K562 (cell line): ENCODE results near the gene PNPO. TPM values are rescaled to one million over a fixed set of nuclear protein-coding genes. Genes with fewer than 3 reads are reported as not detected.

Experiments used
- ARNT ChIP-seq, 2 experiments: fragments of 450-650 bp; IDR thresholded peaks; 2 replicates each; pipeline ENCODE4 v1.6.1; 2016; ENCODE audit warnings: mild to moderate bottlenecking in 1 of 2
- ATF1 ChIP-seq, 2 experiments: fragments of 450-650 bp in 1 of 2; IDR thresholded peaks; 2 replicates each; pipeline ENCODE4 v1.6.1; 2016; ENCODE audit warnings: missing compliant biosample characterization in 1 of 2, missing genetic modification characterization in 1 of 2
- FOXJ3 ChIP-seq: sonication (generic); formaldehyde crosslinking; IDR thresholded peaks from 2 replicates; pipeline ENCODE4 v1.4.0; 2020; ENCODE audit warnings: mild to moderate bottlenecking, missing genetic modification reagents
- FOXM1 ChIP-seq, 2 experiments: fragments of 450-650 bp in 1 of 2; sonication (generic) in 1 of 2; formaldehyde crosslinking in 1 of 2; IDR thresholded peaks; 2 replicates each; pipeline versions ENCODE4 v1.6.1 to v1.9.0; 2017 to 2022; ENCODE audit warnings: low read depth in 2 of 2, mild to moderate bottlenecking in 2 of 2, missing genetic modification reagents in 1 of 2, moderate library complexity in 1 of 2
- GTF2A2 ChIP-seq: IDR thresholded peaks from 2 replicates; pipeline ENCODE4 v1.6.1; 2016; ENCODE audit warnings: mild to moderate bottlenecking, missing genetic modification characterization, missing compliant biosample characterization
- IRF1 ChIP-seq: sonication (generic); formaldehyde crosslinking; IDR thresholded peaks from 2 replicates; pipeline ENCODE4 v1.8.0; 2022; ENCODE audit warnings: missing genetic modification reagents, mild to moderate bottlenecking, borderline replicate concordance
- KLF1 ChIP-seq: fragments of 450-650 bp; IDR thresholded peaks from 2 replicates; pipeline ENCODE4 v1.6.1; 2016; ENCODE audit warnings: missing genetic modification characterization, missing compliant biosample characterization
- MED1 ChIP-seq: sonication (generic); formaldehyde crosslinking; IDR thresholded peaks from 2 replicates; pipeline ENCODE4 v1.8.1; 2023; ENCODE audit warnings: missing genetic modification reagents, borderline replicate concordance
- NCOA2 ChIP-seq, 2 experiments: fragments of 450-650 bp; IDR thresholded peaks; 2 replicates each; pipeline ENCODE4 v1.6.1; 2018; ENCODE audit warnings: mild to moderate bottlenecking in 2 of 2, moderate library complexity in 1 of 2; ENCODE audit not compliant: partially characterized antibody in 2 of 2
- NR2F6 ChIP-seq: fragments of 450-650 bp; formaldehyde crosslinking; IDR thresholded peaks from 2 replicates; pipeline ENCODE4 v1.4.0; 2020; ENCODE audit warnings: mild to moderate bottlenecking
- PBX2 ChIP-seq, 2 experiments: IDR thresholded peaks in 1 of 2; conservative IDR thresholded peaks in 1 of 2; 2 replicates each; pipeline ENCODE4 v1.6.1; 2016; ENCODE audit warnings: low read depth in 2 of 2, mild to moderate bottlenecking in 1 of 2, missing compliant biosample characterization in 1 of 2, missing genetic modification characterization in 1 of 2, moderate library complexity in 1 of 2
- SNAPC5 ChIP-seq: fragments of 250-450 bp; sonication (Bioruptor Pico); IDR thresholded peaks from 2 replicates; pipeline ENCODE4 v1.8.0; 2021; ENCODE audit warnings: moderate library complexity, mild to moderate bottlenecking, inconsistent platforms
- SPI1 ChIP-seq: IDR thresholded peaks from 2 replicates; pipeline ENCODE4 v1.6.1; 2011; ENCODE audit warnings: low read depth, low read length, control low read depth, borderline replicate concordance
- STAG1 ChIP-seq: sonication (generic); formaldehyde crosslinking; IDR thresholded peaks from 2 replicates; pipeline ENCODE4 v1.5.0; 2020; ENCODE audit warnings: missing genetic modification reagents, borderline replicate concordance
- TAL1 ChIP-seq: fragments of 450-650 bp; IDR thresholded peaks from 2 replicates; pipeline ENCODE4 v1.6.1; 2016; ENCODE audit warnings: mild to moderate bottlenecking
- TBL1XR1 ChIP-seq, 2 experiments: IDR thresholded peaks; 2 replicates each; pipeline ENCODE4 v1.6.1; 2012; ENCODE audit warnings: improper control_type of control experiment in 2 of 2, low read length in 2 of 2, mild to moderate bottlenecking in 1 of 2
- TCF3 ChIP-seq: sonication (generic); formaldehyde crosslinking; IDR thresholded peaks from 2 replicates; pipeline ENCODE4 v1.4.0; 2020; ENCODE audit warnings: mild to moderate bottlenecking, missing genetic modification reagents
- YBX1 ChIP-seq: fragments of 450-650 bp; IDR thresholded peaks from 2 replicates; pipeline ENCODE4 v1.7.1; 2016; ENCODE audit warnings: mild to moderate bottlenecking
- ZKSCAN3 ChIP-seq: fragments of 250-450 bp; sonication (Bioruptor Pico); IDR thresholded peaks from 2 replicates; pipeline ENCODE4 v1.4.0; 2020
- ZNF347 ChIP-seq: fragments of 450-650 bp; formaldehyde crosslinking; IDR thresholded peaks from 2 replicates; pipeline ENCODE4 v1.4.0; 2020; ENCODE audit warnings: low read depth, mild to moderate bottlenecking, moderate library complexity
- ZNF354B ChIP-seq: fragments of 250-450 bp; sonication (Bioruptor Pico); IDR thresholded peaks from 2 replicates; pipeline ENCODE4 v1.4.0; 2020
- ZNF586 ChIP-seq: fragments of 450-650 bp; formaldehyde crosslinking; conservative IDR thresholded peaks from 2 replicates; pipeline ENCODE4 v1.4.0; 2020; ENCODE audit warnings: mild to moderate bottlenecking, moderate library complexity
- polyA plus RNA-seq, 8 experiments: library from polyadenylated mRNA; depleted of rRNA in 4 of 8; stranded (reverse) in 5 of 8; unstranded in 3 of 8; fragments of >200 nt; fragmentation: Nextera tagmentation in 2 of 8; fragmentation: Illumina TruSeq in 1 of 8; extraction: Ambion mirVana in 2 of 8; extraction: Trizol in 1 of 8; gene quantifications; 2 replicates each; pipeline versions ENCODE4 v1.2.1 to v1.2.3, GENCODE V29; 2011 to 2014; ENCODE audit warnings: inconsistent platforms in 1 of 8, missing spikeins in 1 of 8
- total RNA-seq, 7 experiments: library from RNA; depleted of rRNA in 6 of 7; stranded (reverse); fragments of >200 nt in 6 of 7; fragmentation: Illumina TruSeq in 2 of 7; extraction: Trizol in 2 of 7; gene quantifications; 2 replicates each; pipeline versions ENCODE4 v1.2.1 to v1.2.3, GENCODE V29; 2011 to 2021; ENCODE audit warnings: low replicate concordance in 1 of 7
- TF ChIP-seq, protein P1 (sequence below): IDR thresholded peaks from 2 replicates; pipeline ENCODE4 v1.6.1; 2011; ENCODE audit not compliant: insufficient read length; ENCODE audit errors: extremely low read depth
- TF ChIP-seq, protein P2 (sequence below): sonication (generic); formaldehyde crosslinking; IDR thresholded peaks from 2 replicates; pipeline ENCODE4 v1.8.0; 2022; ENCODE audit warnings: mild to moderate bottlenecking, missing genetic modification reagents

PNPO gene
- total and polyA plus RNA-seq, 9 of the 15 experiments (the other 6 are each of a cell fraction or from before 2014, with no cell fraction given): 16.6 to 39.0 (median 27.4) TPM

DNA sequence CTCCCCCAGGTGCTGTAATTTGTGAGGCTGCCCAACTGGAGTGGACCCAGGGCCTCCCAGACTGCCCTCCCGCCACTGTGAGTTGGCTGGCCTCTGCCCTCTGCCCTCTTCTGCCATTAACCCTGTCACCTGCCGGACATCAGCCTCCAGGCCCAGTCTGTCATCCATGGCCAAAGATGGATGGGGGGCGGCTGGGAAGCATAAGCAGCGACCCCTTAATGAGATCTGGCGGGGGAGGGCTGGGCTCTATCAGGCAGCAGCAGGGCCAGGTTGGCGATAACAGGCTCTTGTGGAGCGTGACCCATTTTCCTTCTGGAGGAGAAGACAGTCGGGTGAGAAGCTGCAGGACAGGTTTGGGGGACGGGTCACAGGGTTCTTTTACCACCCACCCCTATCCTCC lies 54.8 kb downstream of the PNPO start (continued):
- no peak for TF ChIP-seq PBX2 (CRISPR knock-in tag; IDR thresholded peaks at IDR 0.05; ENCODE audit: low read depth)
- no peak for TF ChIP-seq PBX2 (tag; conservative IDR thresholded peaks at IDR 0.05; ENCODE audit: low read depth)
- TF ChIP-seq TAL1: peak; percentile 25; the same call in 1 of the 2 replicates
- TF ChIP-seq NR2F6 (CRISPR knock-in tag): no peak
- peak; percentile 53; the same call in 1 of the 2 replicates for TF ChIP-seq TCF3 (CRISPR knock-in tag)
- TF ChIP-seq SPI1: no peak
- TF ChIP-seq ATF1 (CRISPR knock-in tag; IDR thresholded peaks at IDR 0.05): no peak
- no peak for TF ChIP-seq ATF1 (tag; IDR thresholded peaks at IDR 0.05)
- TF ChIP-seq TBL1XR1 (IDR thresholded peaks at IDR 0.05; ENCODE audit: low read length in 2 of 2): no peak
- no peak for TF ChIP-seq STAG1
- TF ChIP-seq, protein P1, sequence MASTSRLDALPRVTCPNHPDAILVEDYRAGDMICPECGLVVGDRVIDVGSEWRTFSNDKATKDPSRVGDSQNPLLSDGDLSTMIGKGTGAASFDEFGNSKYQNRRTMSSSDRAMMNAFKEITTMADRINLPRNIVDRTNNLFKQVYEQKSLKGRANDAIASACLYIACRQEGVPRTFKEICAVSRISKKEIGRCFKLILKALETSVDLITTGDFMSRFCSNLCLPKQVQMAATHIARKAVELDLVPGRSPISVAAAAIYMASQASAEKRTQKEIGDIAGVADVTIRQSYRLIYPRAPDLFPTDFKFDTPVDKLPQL: no peak
- no peak for TF ChIP-seq FOXM1 (IDR thresholded peaks at IDR 0.05; ENCODE audit: low read depth)
- TF ChIP-seq FOXM1 (CRISPR knock-in tag; IDR thresholded peaks at IDR 0.05; ENCODE audit: low read depth): no peak
- no peak for TF ChIP-seq NCOA2 (IDR thresholded peaks at IDR 0.05; ENCODE audit: partially characterized antibody in 2 of 2)
- no peak for TF ChIP-seq SNAPC5 (CRISPR knock-in tag)
- no peak for TF ChIP-seq ZKSCAN3 (CRISPR knock-in tag)
- TF ChIP-seq ZNF354B (CRISPR knock-in tag): no peak
- TF ChIP-seq, protein P2, sequence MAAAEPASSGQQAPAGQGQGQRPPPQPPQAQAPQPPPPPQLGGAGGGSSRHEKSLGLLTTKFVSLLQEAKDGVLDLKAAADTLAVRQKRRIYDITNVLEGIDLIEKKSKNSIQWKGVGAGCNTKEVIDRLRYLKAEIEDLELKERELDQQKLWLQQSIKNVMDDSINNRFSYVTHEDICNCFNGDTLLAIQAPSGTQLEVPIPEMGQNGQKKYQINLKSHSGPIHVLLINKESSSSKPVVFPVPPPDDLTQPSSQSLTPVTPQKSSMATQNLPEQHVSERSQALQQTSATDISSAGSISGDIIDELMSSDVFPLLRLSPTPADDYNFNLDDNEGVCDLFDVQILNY (CRISPR knock-in tag): no peak
- TF ChIP-seq ZNF347: no peak
- no peak for TF ChIP-seq GTF2A2 (tag)
- TF ChIP-seq ZNF586 (CRISPR knock-in tag): no peak
- TF ChIP-seq IRF1 (CRISPR knock-in tag): no peak
- no peak for TF ChIP-seq MED1 (CRISPR knock-in tag)
- no peak for TF ChIP-seq KLF1 (tag)
- TF ChIP-seq FOXJ3 (CRISPR knock-in tag): no peak
- no peak for TF ChIP-seq YBX1
- no peak for TF ChIP-seq ARNT (IDR thresholded peaks at IDR 0.05)
